ENCODE data around the gene C12orf56.
"Not testable (repeated sequence)": the region's sequence is repeated elsewhere in the genome, so short reads cannot be mapped to it uniquely, and the experiment has no call there.

Gene C12orf56

GRCh38 chr12:64351265-64351664, 39.3 kb downstream of the C12orf56 start:
- Histone ChIP-seq H3K4me3 (ENCODE audit: low read depth, low read length) (no peak overlapping the region), H3K9me3 (ENCODE audit: control insufficient read depth, low read length) (peaks cover 3% of the 10 kb centered on the region), H3K4me1 (no peaks in the 10 kb centered on the region), H3K27me3 (ENCODE audit: control insufficient read depth, insufficient read depth, low read length) (no peaks in the 10 kb centered on the region), H3K27ac (no peak overlapping the region), H3K9ac (no peak overlapping the region), H3K79me2 (no peaks in the 10 kb centered on the region), H3K36me3 (ENCODE audit: control insufficient read depth, insufficient read depth, low read length) (no peaks in the 10 kb centered on the region), H3K4me2 (ENCODE audit: low read length) (no peak overlapping the region), H2AFZ (no peak overlapping the region)
- no peak for TF ChIP-seq CTCF (IDR thresholded peaks at IDR 0.05)

- H2AFZ ChIP-seq, result no peak overlapping the region
These were observed 42.9 kb downstream of the C12orf56 start for GRCh38 chr12:64347630-64348029.

GRCh38 chr12:64344631-64345030, 45.9 kb downstream of the C12orf56 start:
- not testable (repeated sequence) for H3K27ac ChIP-seq; H2AFZ ChIP-seq; H3K36me3 ChIP-seq (ENCODE audit: control insufficient read depth, insufficient read depth, low read length)

More at GRCh38 chr12:64347630-64348029, 42.9 kb downstream of the C12orf56 start:
- H3K4me3 ChIP-seq (ENCODE audit: low read depth, low read length), result no peak overlapping the region
- no peaks in the 10 kb centered on the region for H3K27me3 ChIP-seq (ENCODE audit: control insufficient read depth, insufficient read depth, low read length)
- H3K4me2 ChIP-seq (ENCODE audit: low read length), result no peak overlapping the region
- TF ChIP-seq CTCF (IDR thresholded peaks at IDR 0.05), result no peak
- H3K79me2 ChIP-seq, result no peaks in the 10 kb centered on the region
- H3K9me3 ChIP-seq (ENCODE audit: control insufficient read depth, low read length), result peaks cover 3% of the 10 kb centered on the region
- H3K36me3 ChIP-seq (ENCODE audit: control insufficient read depth, insufficient read depth, low read length), result no peaks in the 10 kb centered on the region
- H3K9ac ChIP-seq, result no peak overlapping the region
- H3K4me1 ChIP-seq, result no peaks in the 10 kb centered on the region
- no peak overlapping the region for H3K27ac ChIP-seq

GRCh38 chr12:64340546-64340945, 50.0 kb downstream of the C12orf56 start:
- H3K9me3 ChIP-seq (ENCODE audit: control insufficient read depth, low read length); H3K4me1 ChIP-seq; H3K9ac ChIP-seq; H3K4me3 ChIP-seq (ENCODE audit: low read depth, low read length); H3K4me2 ChIP-seq (ENCODE audit: low read length); H3K27me3 ChIP-seq (ENCODE audit: control insufficient read depth, insufficient read depth, low read length); H3K36me3 ChIP-seq (ENCODE audit: control insufficient read depth, insufficient read depth, low read length); H2AFZ ChIP-seq; H3K79me2 ChIP-seq; H3K27ac ChIP-seq: not testable (repeated sequence)

More at GRCh38 chr12:64344631-64345030, 45.9 kb downstream of the C12orf56 start:
- not testable (repeated sequence) for H3K9me3 ChIP-seq (ENCODE audit: control insufficient read depth, low read length); H3K4me2 ChIP-seq (ENCODE audit: low read length); H3K79me2 ChIP-seq; H3K9ac ChIP-seq; H3K4me3 ChIP-seq (ENCODE audit: low read depth, low read length); H3K27me3 ChIP-seq (ENCODE audit: control insufficient read depth, insufficient read depth, low read length); H3K4me1 ChIP-seq

GRCh38 chr12:64335886-64336466, 54.6 kb downstream of the C12orf56 start:
- Histone ChIP-seq H3K79me2 (no peaks in the 10 kb centered on the region), H3K9me3 (ENCODE audit: control insufficient read depth, low read length) (no peaks in the 10 kb centered on the region), H2AFZ (no peak overlapping the region), H3K4me2 (ENCODE audit: low read length) (no peak overlapping the region), H3K4me3 (ENCODE audit: low read depth, low read length) (no peak overlapping the region), H3K27ac (no peak overlapping the region), H3K36me3 (ENCODE audit: control insufficient read depth, insufficient read depth, low read length) (no peaks in the 10 kb centered on the region), H3K4me1 (no peaks in the 10 kb centered on the region), H3K27me3 (ENCODE audit: control insufficient read depth, insufficient read depth, low read length) (no peaks in the 10 kb centered on the region), H3K9ac (no peak overlapping the region)
- no peak for TF ChIP-seq CTCF (IDR thresholded peaks at IDR 0.05)

- H3K4me3 ChIP-seq (ENCODE audit: low read depth, low read length), result no peak overlapping the region
- H3K27ac ChIP-seq, result no peak overlapping the region
- no peak for TF ChIP-seq CTCF (IDR thresholded peaks at IDR 0.05)
- no peaks in the 10 kb centered on the region for H3K9me3 ChIP-seq (ENCODE audit: control insufficient read depth, low read length)
- H3K79me2 ChIP-seq, result no peaks in the 10 kb centered on the region
- H3K9ac ChIP-seq, result no peak overlapping the region
- H3K4me2 ChIP-seq (ENCODE audit: low read length), result no peak overlapping the region
- no peaks in the 10 kb centered on the region for H3K27me3 ChIP-seq (ENCODE audit: control insufficient read depth, insufficient read depth, low read length)
- H3K36me3 ChIP-seq (ENCODE audit: control insufficient read depth, insufficient read depth, low read length), result no peaks in the 10 kb centered on the region
- no peak overlapping the region for H2AFZ ChIP-seq
- H3K4me1 ChIP-seq, result no peaks in the 10 kb centered on the region
These were observed 57.6 kb downstream of the C12orf56 start for GRCh38 chr12:64332938-64333337.
